A549 (cell line): Measurements from ENCODE around the gene KIFC3.

Experiments
- CTCF ChIP-seq: fragments of >200 bp; sonication (Bioruptor Twin); formaldehyde crosslinking; IDR thresholded peaks from 3 replicates; pipeline ENCODE4 v1.5.1; 2016
- EP300 ChIP-seq, 2 experiments: fragments of >200 bp; sonication (Bioruptor Twin); formaldehyde crosslinking; IDR thresholded peaks; 2 replicates in 1 of 2; 3 replicates in 1 of 2; pipeline ENCODE4 v1.6.1; 2016 to 2017
- HEYL ChIP-seq: fragments of 250-450 bp; sonication (Bioruptor Pico); IDR thresholded peaks from 2 replicates; pipeline ENCODE4 v1.8.0; 2021; ENCODE audit warnings: mild to moderate bottlenecking, moderate library complexity
- NFE2L2 ChIP-seq: fragments of 150-350 bp; conservative IDR thresholded peaks from 2 replicates; pipeline ENCODE4 v1.6.1; 2014; ENCODE audit warnings: low read length
- RCOR1 ChIP-seq: fragments of 150-350 bp; IDR thresholded peaks from 2 replicates; pipeline ENCODE4 v1.6.1; 2014; ENCODE audit warnings: antibody characterized with exemption, low read length, low read depth
- USF2 ChIP-seq: fragments of 450-650 bp; IDR thresholded peaks from 2 replicates; pipeline ENCODE4 v1.6.1; 2014; ENCODE audit warnings: antibody characterized with exemption

- TF ChIP-seq USF2 (no peak), EP300 (IDR thresholded peaks at IDR 0.05) (no peak), RCOR1 (no peak), CTCF (no peak), HEYL (no peak), NFE2L2 (no peak)
Measured at GRCh38 chr16:57791195-57791892, 10.9 kb downstream of the KIFC3 start.
